Subcutaneous abdominal adipose tissue (tissue), 5 donors: ENCODE results near the gene CARMIL1.

ENCODE experiments used
- H3K27ac ChIP-seq: one replicate; pipeline ENCODE4 v1.7.0; 2013; ENCODE audit warnings: low read depth, mild to moderate bottlenecking, inconsistent platforms, low read length, moderate library complexity
- H3K27me3 ChIP-seq, 5 donors: one replicate each; pipeline ENCODE4 v1.7.0; 2013; ENCODE audit warnings: low read length in 5 of 5, inconsistent platforms in 1 of 5; ENCODE audit not compliant: control insufficient read depth in 5 of 5, insufficient read depth in 4 of 5
- H3K36me3 ChIP-seq, 5 donors: one replicate each; pipeline ENCODE4 v1.7.0; 2013; ENCODE audit warnings: low read length in 5 of 5; ENCODE audit not compliant: control insufficient read depth in 5 of 5, insufficient read depth in 5 of 5
- H3K4me1 ChIP-seq, 5 donors: one replicate each; pipeline ENCODE4 v1.7.0; 2013; ENCODE audit warnings: low read length in 5 of 5, mild to moderate bottlenecking in 3 of 5, moderate library complexity in 1 of 5; ENCODE audit not compliant: control insufficient read depth in 5 of 5, insufficient read depth in 5 of 5
- H3K4me3 ChIP-seq, 5 donors: one replicate each; pipeline ENCODE4 v1.7.0; 2013; ENCODE audit warnings: low read length in 5 of 5, low read depth in 1 of 5
- H3K9ac ChIP-seq, 5 donors: one replicate each; pipeline ENCODE4 v1.7.0; 2013; ENCODE audit warnings: low read length in 5 of 5, mild to moderate bottlenecking in 4 of 5, moderate library complexity in 3 of 5
- H3K9me3 ChIP-seq, 5 donors: one replicate each; pipeline ENCODE4 v1.7.0; 2013; ENCODE audit warnings: low read length in 5 of 5; ENCODE audit not compliant: control insufficient read depth in 5 of 5
- donor health status: healthy.
- donor health status: healthy.
- donor health status: healthy.
- donor health status: healthy.
- donor health status: healthy.

Gene CARMIL1

GRCh38 chr6:25519856-25520255, 240.7 kb downstream of the CARMIL1 start:
- no peak overlapping the region for H3K27ac ChIP-seq
- no peak overlapping the region for H3K9ac ChIP-seq
- peaks cover 0 to 22% (median 4%) of the 10 kb centered on the region in 5 donors for H3K36me3 ChIP-seq
- H3K9me3 ChIP-seq: no peaks in the 10 kb centered on the region
- H3K27me3 ChIP-seq: no peaks in the 10 kb centered on the region
- H3K4me1 ChIP-seq: no peaks in the 10 kb centered on the region
- H3K4me3 ChIP-seq: no peak overlapping the region

- Histone ChIP-seq H3K4me1 (no peaks in the 10 kb centered on the region), H3K9me3 (no peaks in the 10 kb centered on the region), H3K27me3 (no peaks in the 10 kb centered on the region), H3K4me3 (no peak overlapping the region), H3K9ac (no peak overlapping the region), H3K36me3 (peaks cover 0 to 12% (median 0%) of the 10 kb centered on the region in 5 donors), H3K27ac (no peak overlapping the region)
Measured at GRCh38 chr6:25524542-25524941, 245.4 kb downstream of the CARMIL1 start.

GRCh38 chr6:25525078-25525477, 245.9 kb downstream of the CARMIL1 start:
- no peak overlapping the region for H3K27ac ChIP-seq
- H3K4me1 ChIP-seq: no peaks in the 10 kb centered on the region
- H3K27me3 ChIP-seq: no peaks in the 10 kb centered on the region
- H3K9me3 ChIP-seq: no peaks in the 10 kb centered on the region
- H3K36me3 ChIP-seq: peaks cover 0 to 12% (median 0%) of the 10 kb centered on the region in 5 donors
- no peak overlapping the region for H3K4me3 ChIP-seq
- H3K9ac ChIP-seq: no peak overlapping the region

DNA sequence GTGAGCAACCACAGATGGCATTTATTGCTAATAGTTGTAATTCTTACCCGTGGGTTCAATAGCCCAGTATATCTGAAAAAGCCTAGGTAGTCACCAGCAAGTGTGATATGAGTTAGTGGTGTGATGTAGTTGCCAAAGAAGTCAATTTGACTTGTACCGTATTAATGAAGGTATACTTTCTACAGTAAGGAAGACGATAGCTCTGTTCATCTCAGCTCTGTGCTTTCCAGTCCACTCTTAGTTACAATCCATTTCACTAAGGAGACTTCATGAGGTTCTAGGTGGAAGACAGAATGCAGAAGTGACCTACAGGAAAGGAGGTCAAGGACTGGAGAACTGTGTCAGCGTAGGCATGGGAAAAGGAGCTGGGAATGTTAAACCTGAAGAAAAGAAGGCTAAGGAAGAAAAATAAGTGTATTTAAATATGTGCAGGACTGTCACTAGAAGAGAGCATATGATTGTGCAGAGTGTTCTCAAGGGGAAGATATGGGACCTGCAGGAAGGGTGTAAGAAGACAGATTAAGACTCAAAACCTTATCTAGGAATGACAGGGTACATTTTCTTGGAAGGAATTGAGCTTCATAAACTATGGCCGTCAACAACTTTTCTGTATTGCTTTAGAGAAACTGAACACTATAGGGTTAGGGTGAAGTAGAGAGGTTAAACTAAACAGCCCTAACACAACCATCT, 255.9 kb downstream of the CARMIL1 start:
- Histone ChIP-seq H3K4me3 (no peak overlapping the region), H3K36me3 (peaks cover 0 to 7% (median 0%) of the 10 kb centered on the region in 5 donors), H3K9me3 (no peaks in the 10 kb centered on the region), H3K9ac (no peak overlapping the region), H3K4me1 (no peaks in the 10 kb centered on the region), H3K27ac (no peak overlapping the region), H3K27me3 (no peaks in the 10 kb centered on the region)

DNA sequence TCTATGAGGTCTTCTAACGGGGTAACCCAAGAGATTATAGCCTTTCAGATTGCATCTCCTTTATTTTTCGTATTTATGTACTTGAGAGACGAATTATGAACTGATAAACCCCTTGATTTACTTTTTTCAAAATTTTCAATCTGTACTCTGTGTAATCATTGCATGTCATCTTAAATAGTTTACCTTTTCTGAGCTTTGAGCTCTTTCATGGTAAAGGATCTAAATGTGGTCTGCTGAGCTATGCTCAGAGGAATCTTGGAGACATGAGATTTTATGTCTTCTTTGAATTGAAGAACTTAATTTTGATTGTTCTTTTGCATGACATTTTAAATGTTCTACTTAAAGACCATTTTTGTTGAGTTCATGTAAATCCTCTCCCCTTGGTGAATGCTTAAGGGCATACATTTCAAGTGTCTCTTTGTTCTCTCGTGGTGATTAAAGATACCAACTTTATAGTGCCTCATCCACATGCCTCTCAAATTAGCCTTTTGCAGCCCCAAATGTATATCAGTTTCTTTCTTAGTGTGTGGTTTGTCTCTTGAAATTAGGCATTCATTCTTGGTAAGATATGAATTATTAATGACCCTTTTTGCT, 256.6 kb downstream of the CARMIL1 start:
- Histone ChIP-seq H3K9me3 (no peaks in the 10 kb centered on the region), H3K36me3 (peaks cover 0 to 7% (median 0%) of the 10 kb centered on the region in 5 donors), H3K27ac (no peak overlapping the region), H3K4me1 (no peaks in the 10 kb centered on the region), H3K4me3 (no peak overlapping the region), H3K27me3 (no peaks in the 10 kb centered on the region), H3K9ac (no peak overlapping the region)

- no peak overlapping the region for H3K4me3 ChIP-seq
- H3K4me1 ChIP-seq: peaks cover 0 to under 1% (median 0%) of the 10 kb centered on the region in 5 donors
- no peaks in the 10 kb centered on the region for H3K9me3 ChIP-seq
- H3K27ac ChIP-seq: no peak overlapping the region
- H3K36me3 ChIP-seq: peaks cover 0 to 7% (median 0%) of the 10 kb centered on the region in 5 donors
- H3K27me3 ChIP-seq: no peaks in the 10 kb centered on the region
- no peak overlapping the region for H3K9ac ChIP-seq
Measured at GRCh38 chr6:25536781-25537180, 257.6 kb downstream of the CARMIL1 start.

- H3K4me3 ChIP-seq: no peak overlapping the region
- H3K4me1 ChIP-seq: peaks cover 0 to 7% (median 2%) of the 10 kb centered on the region in 5 donors
- no peak overlapping the region for H3K27ac ChIP-seq
- peaks cover 0 to 7% (median 0%) of the 10 kb centered on the region in 5 donors for H3K36me3 ChIP-seq
- H3K9me3 ChIP-seq: no peaks in the 10 kb centered on the region
- no peak overlapping the region for H3K9ac ChIP-seq
- H3K27me3 ChIP-seq: no peaks in the 10 kb centered on the region
Measured at GRCh38 chr6:25537349-25538018, 258.3 kb downstream of the CARMIL1 start.

DNA sequence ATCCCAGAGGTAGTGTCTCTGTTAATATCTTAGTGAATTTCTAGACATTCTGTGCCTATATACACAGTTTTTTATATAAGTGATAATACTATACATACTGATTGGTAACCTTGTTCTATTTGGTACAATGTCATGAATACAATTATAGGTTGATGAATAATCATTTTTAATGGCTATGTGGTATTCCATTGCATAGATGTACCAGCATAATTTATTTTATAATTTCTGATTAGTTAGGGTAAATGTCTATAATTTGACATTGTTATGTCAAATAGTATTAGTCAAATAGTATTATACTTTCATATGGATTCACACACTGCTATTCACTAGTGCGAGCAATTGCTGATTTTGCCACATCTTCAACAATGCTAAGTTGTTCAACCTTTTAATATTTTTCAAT, 262.1 kb downstream of the CARMIL1 start:
- peaks cover 0 to 5% (median 0%) of the 10 kb centered on the region in 5 donors for H3K36me3 ChIP-seq
- H3K9me3 ChIP-seq: no peaks in the 10 kb centered on the region
- no peak overlapping the region for H3K27ac ChIP-seq
- peaks cover 0 to 21% (median 2%) of the 10 kb centered on the region in 5 donors for H3K4me1 ChIP-seq
- no peaks in the 10 kb centered on the region for H3K27me3 ChIP-seq
- no peak overlapping the region for H3K4me3 ChIP-seq
- H3K9ac ChIP-seq: no peak overlapping the region

DNA sequence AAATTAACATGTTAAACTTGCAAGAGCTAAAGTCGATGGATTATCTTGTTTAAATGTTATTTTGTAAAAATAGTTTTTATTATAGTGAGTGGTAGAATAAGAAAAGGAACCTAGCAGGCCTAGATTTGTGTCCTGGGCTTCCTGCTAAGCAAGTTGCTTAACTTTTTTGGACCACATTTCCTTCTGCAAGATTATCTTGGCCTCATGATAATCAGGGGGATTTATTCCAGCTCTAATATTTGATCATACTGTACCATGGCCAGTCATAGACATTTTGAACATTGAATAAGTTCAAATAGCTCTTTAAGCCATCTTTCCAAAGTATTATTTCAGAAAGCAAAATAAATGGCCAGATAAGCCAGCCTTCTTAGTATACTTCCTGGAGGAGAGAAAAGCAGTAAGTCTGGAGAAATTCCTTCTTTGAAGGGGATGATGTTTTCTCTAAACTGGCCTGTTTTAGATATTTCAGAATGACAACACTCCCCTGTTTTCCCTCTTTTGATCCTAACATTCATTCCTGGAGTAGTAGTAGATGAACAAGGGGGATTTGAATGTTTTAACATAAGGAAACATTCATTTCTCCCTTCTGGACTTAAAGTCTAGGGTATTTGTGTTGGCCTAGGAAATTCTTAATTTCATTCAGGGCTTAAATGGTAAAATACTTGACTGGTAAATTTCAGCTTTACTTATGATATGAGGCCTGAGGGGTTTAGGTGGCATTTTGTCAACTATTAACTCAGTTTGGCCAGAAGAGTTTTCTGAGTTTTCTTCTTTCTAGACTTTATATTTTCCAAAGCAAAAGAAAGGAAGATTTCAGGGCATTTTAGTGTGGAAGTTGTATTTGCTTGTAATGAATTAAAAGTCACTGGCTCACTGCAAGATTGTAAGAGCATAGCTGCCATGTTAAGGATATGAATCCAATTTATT, 264.1 kb downstream of the CARMIL1 start:
- Histone ChIP-seq H3K27me3 (no peaks in the 10 kb centered on the region), H3K9me3 (no peaks in the 10 kb centered on the region), H3K4me1 (peaks cover 0 to 21% (median 2%) of the 10 kb centered on the region in 5 donors), H3K27ac (no peak overlapping the region), H3K36me3 (peaks cover 0 to 2% (median 0%) of the 10 kb centered on the region in 5 donors), H3K4me3 (no peak overlapping the region), H3K9ac (no peak overlapping the region)
